GM23338 (cell line): ENCODE results near the gene PECR. TPM values are rescaled to one million over a fixed set of nuclear protein-coding genes. Genes with fewer than 3 reads are reported as not detected.

Experiments used
- ATAC-seq: fragments of 200-7000 bp; cut with Tn5 transposase; 3 replicates; pipeline ENCODE4 v1.9.1; 2020
- DNase-seq: peaks from one replicate; pipeline ENCODE4 v3.0.0-alpha.2; 2015; ENCODE audit warnings: low spot score
- H2AFZ ChIP-seq: fragments of 200-600 bp; sonication (generic); 2 replicates; pipeline ENCODE4 v1.8.0; 2016; ENCODE audit warnings: antibody characterized with exemption, mild to moderate bottlenecking, moderate library complexity
- H3F3A ChIP-seq: fragments of 200-600 bp; sonication (generic); replicated peaks from 2 replicates; pipeline ENCODE4 v1.8.0; 2017; ENCODE audit warnings: antibody characterized with exemption, mixed run types, low read depth
- H3K27ac ChIP-seq: fragments of 200-600 bp; sonication (generic); 2 replicates; pipeline ENCODE4 v1.6.1; 2016; ENCODE audit warnings: low read depth
- H3K27me3 ChIP-seq: fragments of 200-600 bp; sonication (generic); 2 replicates; pipeline ENCODE4 v1.8.0; 2016; ENCODE audit warnings: mild to moderate bottlenecking, mixed run types, moderate library complexity; ENCODE audit not compliant: insufficient read depth
- H3K36me3 ChIP-seq: fragments of 200-600 bp; sonication (generic); 2 replicates; pipeline ENCODE4 v1.8.0; 2016; ENCODE audit warnings: mild to moderate bottlenecking; ENCODE audit not compliant: insufficient read depth
- H3K4me1 ChIP-seq: fragments of 200-600 bp; sonication (generic); 2 replicates; pipeline ENCODE4 v1.8.0; 2016; ENCODE audit warnings: mild to moderate bottlenecking, moderate library complexity; ENCODE audit not compliant: insufficient read depth
- H3K4me2 ChIP-seq: fragments of 200-600 bp; sonication (generic); 2 replicates; pipeline ENCODE4 v1.7.1; 2017; ENCODE audit warnings: mixed run types
- H3K4me3 ChIP-seq: fragments of 200-600 bp; sonication (generic); 2 replicates; pipeline ENCODE4 v1.6.1; 2016; ENCODE audit warnings: mixed run types
- H3K79me2 ChIP-seq: fragments of 200-600 bp; sonication (generic); replicated peaks from 2 replicates; pipeline ENCODE4 v1.8.0; 2017; ENCODE audit warnings: mild to moderate bottlenecking; ENCODE audit not compliant: insufficient read depth
- H3K9me2 ChIP-seq: fragments of 200-600 bp; sonication (generic); 2 replicates; pipeline ENCODE4 v1.8.0; 2017; ENCODE audit not compliant: insufficient read depth
- H4K20me1 ChIP-seq: fragments of 200-600 bp; sonication (generic); replicated peaks from 2 replicates; pipeline ENCODE4 v1.8.0; 2017; ENCODE audit warnings: mild to moderate bottlenecking; ENCODE audit not compliant: insufficient read depth
- H3K27ac Mint-ChIP-seq: 2 replicates; pipeline ENCODE4 v1.8.0; 2020; ENCODE audit warnings: inconsistent platforms, mild to moderate bottlenecking, moderate library complexity, mixed read lengths
- H3K27me3 Mint-ChIP-seq: 3 replicates; pipeline ENCODE4 v1.8.0; 2022; ENCODE audit warnings: low read depth, mild to moderate bottlenecking, moderate library complexity, mixed read lengths, inconsistent platforms; ENCODE audit not compliant: insufficient read depth, poor library complexity
- H3K36me3 Mint-ChIP-seq: 3 replicates; pipeline ENCODE4 v1.8.0; 2021; ENCODE audit warnings: low read depth, mild to moderate bottlenecking, inconsistent platforms, moderate library complexity, mixed read lengths
- H3K4me1 Mint-ChIP-seq: 3 replicates; pipeline ENCODE4 v1.8.0; 2020; ENCODE audit warnings: mild to moderate bottlenecking, inconsistent platforms, mixed read lengths
- H3K4me3 Mint-ChIP-seq: 3 replicates; pipeline ENCODE4 v1.8.0; 2021; ENCODE audit warnings: moderate library complexity, mild to moderate bottlenecking, inconsistent platforms, mixed read lengths
- H3K9me3 Mint-ChIP-seq: 3 replicates; pipeline ENCODE4 v1.8.0; 2020; ENCODE audit warnings: moderate library complexity, mild to moderate bottlenecking, inconsistent platforms, mixed read lengths
- CREB1 ChIP-seq: fragments of 250-450 bp; sonication (Bioruptor Pico); IDR thresholded peaks from 2 replicates; pipeline ENCODE4 v1.5.0; 2020; ENCODE audit warnings: low read depth, mild to moderate bottlenecking, moderate library complexity
- CTCF ChIP-seq, 2 experiments: fragments of 200-600 bp in 1 of 2; sonication (generic) in 1 of 2; conservative IDR thresholded peaks; 2 replicates each; pipeline versions ENCODE4 v1.5.1 to v1.6.1; 2016 to 2017; ENCODE audit warnings: antibody characterized with exemption in 2 of 2, low read depth in 2 of 2, mild to moderate bottlenecking in 2 of 2, moderate library complexity in 1 of 2
- JUNB ChIP-seq: IDR thresholded peaks from one replicate; pipeline ENCODE4 v1.6.1; 2016; ENCODE audit warnings: antibody characterized with exemption; ENCODE audit not compliant: unreplicated experiment
- NANOG ChIP-seq: IDR thresholded peaks from 2 replicates; pipeline ENCODE4 v1.6.1; 2016; ENCODE audit warnings: antibody characterized with exemption, borderline replicate concordance
- POLR2AphosphoS5 ChIP-seq: IDR thresholded peaks from 2 replicates; pipeline ENCODE4 v1.6.1; 2016; ENCODE audit warnings: antibody characterized with exemption, low read depth
- ZNF331 ChIP-seq: fragments of 250-450 bp; sonication (Bioruptor Pico); IDR thresholded peaks from 2 replicates; pipeline ENCODE4 v1.5.0; 2020; ENCODE audit warnings: low read depth, mild to moderate bottlenecking, moderate library complexity
- polyA plus RNA-seq: library from polyadenylated mRNA; unstranded; fragments of >200 nt; fragmentation: Nextera tagmentation; extraction: Ambion mirVana; gene quantifications from 2 replicates; pipeline ENCODE4 v1.2.1, GENCODE V29; 2016
- total RNA-seq: library from RNA; depleted of rRNA; stranded (reverse); fragments of >200 nt; shearing (Covaris generic); gene quantifications from 2 replicates; pipeline ENCODE4 v1.2.3, GENCODE V29; 2014
- TF ChIP-seq, protein P1 (sequence below): IDR thresholded peaks from one replicate; pipeline ENCODE4 v1.6.1; 2018; ENCODE audit warnings: antibody characterized with exemption; ENCODE audit not compliant: unreplicated experiment
- TF ChIP-seq, protein P2 (sequence below): fragments of 250-450 bp; sonication (Bioruptor Pico); IDR thresholded peaks from 2 replicates; pipeline ENCODE4 v1.5.0; 2020; ENCODE audit warnings: mild to moderate bottlenecking, moderate library complexity
- TF ChIP-seq, protein P3 (sequence below): IDR thresholded peaks from 2 replicates; pipeline ENCODE4 v1.6.1; 2016; ENCODE audit warnings: antibody characterized with exemption

Gene PECR
- total and polyA plus RNA-seq, 2 experiments from 2014 or later, result 12.1 to 15.5 TPM

DNA sequence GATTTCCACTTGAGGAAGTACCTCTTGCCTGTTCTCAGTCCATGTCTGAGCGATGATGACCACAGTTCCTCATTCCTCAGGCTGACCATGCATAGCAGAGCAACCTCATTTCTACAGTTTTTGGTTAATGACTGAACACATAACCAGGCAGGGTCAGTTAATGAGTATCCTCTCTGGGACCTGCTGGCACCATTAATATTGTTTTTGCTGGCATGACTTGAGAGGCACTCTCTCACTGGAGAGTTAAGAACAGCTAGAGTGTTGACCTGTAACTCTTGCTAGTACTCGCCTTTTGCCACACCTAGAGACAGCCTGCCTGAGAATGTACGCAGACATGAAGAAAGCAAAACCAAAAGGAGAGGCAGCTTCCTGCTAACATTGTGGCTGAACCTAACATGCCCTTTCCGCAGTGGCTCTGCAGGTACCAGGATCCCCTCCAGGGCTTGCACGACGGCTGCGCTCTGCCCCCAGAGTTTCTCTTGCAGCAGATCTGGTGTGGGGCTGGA lies 23.9 kb downstream of the PECR start:
- peak; percentile 30 for DNase-seq
- no peaks in the 10 kb centered on the region; the same call in 1 of the 2 replicates for H4K20me1 ChIP-seq
- H2AFZ ChIP-seq, result no peak overlapping the region
- H3F3A ChIP-seq, result 0 out of 2 replicates have a peak, but pooled peaks cover 3% of the 10 kb centered on the region
- 0 out of 2 replicates have a peak, but pooled peaks cover 3% of the 10 kb centered on the region for H3K4me1 ChIP-seq
- H3K79me2 ChIP-seq, result no peaks in the 10 kb centered on the region
- no peak overlapping the region for H3K4me2 ChIP-seq
- H3K27me3 ChIP-seq, result no peaks in the 10 kb centered on the region
- no peaks in the 10 kb centered on the region for H3K36me3 ChIP-seq
- no peaks in the 10 kb centered on the region for H3K9me2 ChIP-seq
- Mint-ChIP-seq H3K27me3 (no peaks in the 10 kb centered on the region), H3K4me1 (peaks cover 4% of the 10 kb centered on the region; the same call in 2 of the 3 replicates), H3K4me3 (no peak overlapping the region), H3K36me3 (peaks cover 13% of the 10 kb centered on the region; the same call in 2 of the 3 replicates), H3K27ac (no peak overlapping the region; the same call in 1 of the 2 replicates), H3K9me3 (no peaks in the 10 kb centered on the region)
- H3K4me3 ChIP-seq, result no peak overlapping the region
- peak; percentile 35; the same call in 1 of the 3 replicates for ATAC-seq
- peak overlapping the region; percentile 30; the same call in 1 of the 2 replicates for H3K27ac ChIP-seq
- TF ChIP-seq ZNF331 (CRISPR knock-in tag) (no peak), JUNB (no peak), NANOG (no peak), CTCF (conservative IDR thresholded peaks at IDR 0.05; ENCODE audit: low read depth in 2 of 2) (no peak), POLR2AphosphoS5 (no peak), CREB1 (CRISPR knock-in tag) (no peak)
- TF ChIP-seq, protein P1, sequence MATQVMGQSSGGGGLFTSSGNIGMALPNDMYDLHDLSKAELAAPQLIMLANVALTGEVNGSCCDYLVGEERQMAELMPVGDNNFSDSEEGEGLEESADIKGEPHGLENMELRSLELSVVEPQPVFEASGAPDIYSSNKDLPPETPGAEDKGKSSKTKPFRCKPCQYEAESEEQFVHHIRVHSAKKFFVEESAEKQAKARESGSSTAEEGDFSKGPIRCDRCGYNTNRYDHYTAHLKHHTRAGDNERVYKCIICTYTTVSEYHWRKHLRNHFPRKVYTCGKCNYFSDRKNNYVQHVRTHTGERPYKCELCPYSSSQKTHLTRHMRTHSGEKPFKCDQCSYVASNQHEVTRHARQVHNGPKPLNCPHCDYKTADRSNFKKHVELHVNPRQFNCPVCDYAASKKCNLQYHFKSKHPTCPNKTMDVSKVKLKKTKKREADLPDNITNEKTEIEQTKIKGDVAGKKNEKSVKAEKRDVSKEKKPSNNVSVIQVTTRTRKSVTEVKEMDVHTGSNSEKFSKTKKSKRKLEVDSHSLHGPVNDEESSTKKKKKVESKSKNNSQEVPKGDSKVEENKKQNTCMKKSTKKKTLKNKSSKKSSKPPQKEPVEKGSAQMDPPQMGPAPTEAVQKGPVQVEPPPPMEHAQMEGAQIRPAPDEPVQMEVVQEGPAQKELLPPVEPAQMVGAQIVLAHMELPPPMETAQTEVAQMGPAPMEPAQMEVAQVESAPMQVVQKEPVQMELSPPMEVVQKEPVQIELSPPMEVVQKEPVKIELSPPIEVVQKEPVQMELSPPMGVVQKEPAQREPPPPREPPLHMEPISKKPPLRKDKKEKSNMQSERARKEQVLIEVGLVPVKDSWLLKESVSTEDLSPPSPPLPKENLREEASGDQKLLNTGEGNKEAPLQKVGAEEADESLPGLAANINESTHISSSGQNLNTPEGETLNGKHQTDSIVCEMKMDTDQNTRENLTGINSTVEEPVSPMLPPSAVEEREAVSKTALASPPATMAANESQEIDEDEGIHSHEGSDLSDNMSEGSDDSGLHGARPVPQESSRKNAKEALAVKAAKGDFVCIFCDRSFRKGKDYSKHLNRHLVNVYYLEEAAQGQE, result no peak
- TF ChIP-seq, protein P2, sequence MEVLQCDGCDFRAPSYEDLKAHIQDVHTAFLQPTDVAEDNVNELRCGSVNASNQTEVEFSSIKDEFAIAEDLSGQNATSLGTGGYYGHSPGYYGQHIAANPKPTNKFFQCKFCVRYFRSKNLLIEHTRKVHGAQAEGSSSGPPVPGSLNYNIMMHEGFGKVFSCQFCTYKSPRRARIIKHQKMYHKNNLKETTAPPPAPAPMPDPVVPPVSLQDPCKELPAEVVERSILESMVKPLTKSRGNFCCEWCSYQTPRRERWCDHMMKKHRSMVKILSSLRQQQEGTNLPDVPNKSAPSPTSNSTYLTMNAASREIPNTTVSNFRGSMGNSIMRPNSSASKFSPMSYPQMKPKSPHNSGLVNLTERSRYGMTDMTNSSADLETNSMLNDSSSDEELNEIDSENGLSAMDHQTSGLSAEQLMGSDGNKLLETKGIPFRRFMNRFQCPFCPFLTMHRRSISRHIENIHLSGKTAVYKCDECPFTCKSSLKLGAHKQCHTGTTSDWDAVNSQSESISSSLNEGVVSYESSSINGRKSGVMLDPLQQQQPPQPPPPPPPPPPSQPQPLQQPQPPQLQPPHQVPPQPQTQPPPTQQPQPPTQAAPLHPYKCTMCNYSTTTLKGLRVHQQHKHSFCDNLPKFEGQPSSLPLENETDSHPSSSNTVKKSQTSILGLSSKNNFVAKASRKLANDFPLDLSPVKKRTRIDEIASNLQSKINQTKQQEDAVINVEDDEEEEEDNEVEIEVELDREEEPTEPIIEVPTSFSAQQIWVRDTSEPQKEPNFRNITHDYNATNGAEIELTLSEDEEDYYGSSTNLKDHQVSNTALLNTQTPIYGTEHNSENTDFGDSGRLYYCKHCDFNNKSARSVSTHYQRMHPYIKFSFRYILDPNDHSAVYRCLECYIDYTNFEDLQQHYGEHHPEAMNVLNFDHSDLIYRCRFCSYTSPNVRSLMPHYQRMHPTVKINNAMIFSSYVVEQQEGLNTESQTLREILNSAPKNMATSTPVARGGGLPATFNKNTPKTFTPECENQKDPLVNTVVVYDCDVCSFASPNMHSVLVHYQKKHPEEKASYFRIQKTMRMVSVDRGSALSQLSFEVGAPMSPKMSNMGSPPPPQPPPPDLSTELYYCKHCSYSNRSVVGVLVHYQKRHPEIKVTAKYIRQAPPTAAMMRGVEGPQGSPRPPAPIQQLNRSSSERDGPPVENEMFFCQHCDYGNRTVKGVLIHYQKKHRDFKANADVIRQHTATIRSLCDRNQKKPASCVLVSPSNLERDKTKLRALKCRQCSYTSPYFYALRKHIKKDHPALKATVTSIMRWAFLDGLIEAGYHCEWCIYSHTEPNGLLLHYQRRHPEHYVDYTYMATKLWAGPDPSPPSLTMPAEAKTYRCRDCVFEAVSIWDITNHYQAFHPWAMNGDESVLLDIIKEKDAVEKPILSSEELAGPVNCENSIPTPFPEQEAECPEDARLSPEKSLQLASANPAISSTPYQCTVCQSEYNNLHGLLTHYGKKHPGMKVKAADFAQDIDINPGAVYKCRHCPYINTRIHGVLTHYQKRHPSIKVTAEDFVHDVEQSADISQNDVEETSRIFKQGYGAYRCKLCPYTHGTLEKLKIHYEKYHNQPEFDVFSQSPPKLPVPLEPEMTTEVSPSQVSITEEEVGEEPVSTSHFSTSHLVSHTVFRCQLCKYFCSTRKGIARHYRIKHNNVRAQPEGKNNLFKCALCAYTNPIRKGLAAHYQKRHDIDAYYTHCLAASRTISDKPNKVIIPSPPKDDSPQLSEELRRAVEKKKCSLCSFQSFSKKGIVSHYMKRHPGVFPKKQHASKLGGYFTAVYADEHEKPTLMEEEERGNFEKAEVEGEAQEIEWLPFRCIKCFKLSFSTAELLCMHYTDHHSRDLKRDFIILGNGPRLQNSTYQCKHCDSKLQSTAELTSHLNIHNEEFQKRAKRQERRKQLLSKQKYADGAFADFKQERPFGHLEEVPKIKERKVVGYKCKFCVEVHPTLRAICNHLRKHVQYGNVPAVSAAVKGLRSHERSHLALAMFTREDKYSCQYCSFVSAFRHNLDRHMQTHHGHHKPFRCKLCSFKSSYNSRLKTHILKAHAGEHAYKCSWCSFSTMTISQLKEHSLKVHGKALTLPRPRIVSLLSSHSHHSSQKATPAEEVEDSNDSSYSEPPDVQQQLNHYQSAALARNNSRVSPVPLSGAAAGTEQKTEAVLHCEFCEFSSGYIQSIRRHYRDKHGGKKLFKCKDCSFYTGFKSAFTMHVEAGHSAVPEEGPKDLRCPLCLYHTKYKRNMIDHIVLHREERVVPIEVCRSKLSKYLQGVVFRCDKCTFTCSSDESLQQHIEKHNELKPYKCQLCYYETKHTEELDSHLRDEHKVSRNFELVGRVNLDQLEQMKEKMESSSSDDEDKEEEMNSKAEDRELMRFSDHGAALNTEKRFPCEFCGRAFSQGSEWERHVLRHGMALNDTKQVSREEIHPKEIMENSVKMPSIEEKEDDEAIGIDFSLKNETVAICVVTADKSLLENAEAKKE, result no peak
- TF ChIP-seq, protein P3, sequence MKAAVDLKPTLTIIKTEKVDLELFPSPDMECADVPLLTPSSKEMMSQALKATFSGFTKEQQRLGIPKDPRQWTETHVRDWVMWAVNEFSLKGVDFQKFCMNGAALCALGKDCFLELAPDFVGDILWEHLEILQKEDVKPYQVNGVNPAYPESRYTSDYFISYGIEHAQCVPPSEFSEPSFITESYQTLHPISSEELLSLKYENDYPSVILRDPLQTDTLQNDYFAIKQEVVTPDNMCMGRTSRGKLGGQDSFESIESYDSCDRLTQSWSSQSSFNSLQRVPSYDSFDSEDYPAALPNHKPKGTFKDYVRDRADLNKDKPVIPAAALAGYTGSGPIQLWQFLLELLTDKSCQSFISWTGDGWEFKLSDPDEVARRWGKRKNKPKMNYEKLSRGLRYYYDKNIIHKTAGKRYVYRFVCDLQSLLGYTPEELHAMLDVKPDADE, result no peak
